DOHH2 (cell line): ENCODE data around the gene FLYWCH2.

Source experiments
- CTCF ChIP-seq: fragments of 200-600 bp; sonication (generic); IDR thresholded peaks from one replicate; pipeline ENCODE4 v1.5.1; 2014; ENCODE audit warnings: antibody characterized with exemption, mild to moderate bottlenecking, low read depth, low read length; ENCODE audit not compliant: poor library complexity, severe bottlenecking
- EZH2phosphoT487 ChIP-seq: fragments of 200-600 bp; sonication (generic); IDR thresholded peaks from 2 replicates; pipeline ENCODE4 v1.6.1; 2017; ENCODE audit warnings: borderline replicate concordance, mild to moderate bottlenecking, antibody characterized with exemption, low read length, moderate library complexity, mixed read lengths

- TF ChIP-seq CTCF (no peak), EZH2phosphoT487 (no peak)
Measured at GRCh38 chr16:2874032-2874911, 8.7 kb upstream of the FLYWCH2 start.
